HG02798 (cell line): ENCODE measurements around the gene CFAP99.

Source experiments
- ATAC-seq: cut with Tn5 transposase; IDR thresholded peaks from one replicate; pipeline ENCODE4 v1.9.1; 2021; ENCODE audit warnings: mild to moderate bottlenecking; ENCODE audit not compliant: unreplicated experiment, poor library complexity

Gene CFAP99

DNA sequence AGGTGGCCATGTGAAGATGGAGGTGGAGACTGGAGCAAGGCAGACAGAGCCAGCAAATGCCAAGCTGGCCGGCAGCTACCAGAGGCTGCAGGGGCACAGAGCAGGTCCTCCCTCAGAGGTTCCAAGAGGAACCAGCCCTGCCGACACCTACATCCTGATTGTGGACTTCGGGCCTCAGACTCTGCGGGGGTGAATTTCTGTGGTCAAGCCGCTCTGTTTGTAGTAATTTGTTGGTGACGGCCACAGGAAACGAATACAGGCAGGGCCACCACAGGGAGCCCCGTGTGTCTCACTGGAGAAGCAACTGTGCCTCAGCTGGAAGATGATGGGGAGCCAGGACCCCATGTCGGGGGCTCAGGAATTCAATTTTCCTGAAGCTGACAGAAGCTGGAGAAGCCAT lies 28.6 kb upstream of the CFAP99 start:
- ATAC-seq: no peak

DNA sequence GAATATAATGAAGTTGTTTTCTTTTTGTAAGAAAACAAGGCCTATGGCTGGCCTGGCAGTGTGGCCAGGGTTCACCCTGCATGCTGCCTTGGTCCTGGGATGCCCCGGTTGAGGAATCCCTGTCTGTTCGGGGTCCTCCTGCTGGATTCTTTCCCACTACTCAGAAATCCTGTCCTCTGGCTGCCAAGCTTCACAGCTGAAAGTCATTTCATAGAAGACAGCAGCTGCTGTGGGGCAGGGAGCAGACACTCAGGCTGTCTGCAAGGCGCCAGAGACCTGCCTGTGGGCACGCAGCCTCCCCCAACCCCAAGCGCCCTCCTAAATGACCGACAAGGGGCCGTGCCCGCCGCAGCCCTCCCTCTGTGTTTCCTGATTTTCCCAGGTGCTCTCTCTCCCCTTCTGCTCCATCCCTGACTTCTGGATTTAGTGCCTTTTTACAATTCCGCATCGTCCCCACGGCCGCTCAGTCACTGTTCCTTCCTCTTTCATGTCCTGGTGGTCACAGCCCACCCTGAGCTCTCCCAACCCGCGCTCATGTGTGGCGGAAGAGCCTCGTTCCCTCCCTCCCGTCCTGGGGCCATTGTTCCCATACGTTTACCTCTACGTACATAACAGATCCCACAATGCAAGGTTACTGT lies 27.9 kb upstream of the CFAP99 start:
- no peak for ATAC-seq

DNA sequence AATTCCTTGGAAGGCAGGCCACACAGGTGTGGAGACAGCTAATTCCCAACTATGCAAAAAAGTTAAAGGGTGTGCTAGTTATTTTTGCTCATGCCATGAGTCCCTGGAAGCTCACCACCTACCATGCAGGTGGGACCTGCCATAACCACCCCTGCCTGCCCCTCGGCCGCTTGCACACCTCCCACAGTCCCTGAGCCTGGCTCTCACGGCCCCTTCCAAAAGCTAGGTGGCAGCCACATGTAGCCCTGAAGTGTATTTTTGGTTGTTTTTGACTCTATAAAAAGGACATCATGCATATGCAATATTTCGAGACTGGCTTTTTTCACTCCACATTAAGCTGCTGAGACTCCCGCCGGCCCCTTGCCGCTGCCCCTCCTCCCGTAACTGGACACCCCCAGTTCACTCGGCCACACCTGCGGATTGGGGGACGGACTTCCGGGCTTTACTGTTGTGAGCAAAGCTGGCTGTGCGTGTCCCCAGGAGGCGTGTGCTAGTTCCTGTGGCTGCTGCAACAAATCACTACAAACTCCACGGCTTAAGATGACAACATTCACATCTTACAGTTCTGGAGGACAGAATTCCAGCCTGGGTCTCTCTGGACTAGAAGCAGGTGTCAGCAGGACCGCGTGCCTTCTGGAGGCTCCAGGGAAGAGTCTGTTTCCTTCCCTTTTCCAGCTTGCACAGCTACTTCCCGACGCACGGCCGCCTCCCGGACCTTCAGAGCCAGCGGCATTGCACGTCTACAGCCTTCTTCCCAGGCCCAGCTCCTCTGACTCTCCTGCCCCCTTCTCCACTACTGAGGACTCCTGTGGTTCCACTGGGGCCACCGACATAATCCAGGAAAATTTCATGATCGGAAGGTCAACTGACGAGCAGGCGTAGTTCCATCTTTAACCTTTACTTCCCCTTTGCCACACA lies 25.1 kb upstream of the CFAP99 start:
- ATAC-seq: peak; percentile 77

DNA sequence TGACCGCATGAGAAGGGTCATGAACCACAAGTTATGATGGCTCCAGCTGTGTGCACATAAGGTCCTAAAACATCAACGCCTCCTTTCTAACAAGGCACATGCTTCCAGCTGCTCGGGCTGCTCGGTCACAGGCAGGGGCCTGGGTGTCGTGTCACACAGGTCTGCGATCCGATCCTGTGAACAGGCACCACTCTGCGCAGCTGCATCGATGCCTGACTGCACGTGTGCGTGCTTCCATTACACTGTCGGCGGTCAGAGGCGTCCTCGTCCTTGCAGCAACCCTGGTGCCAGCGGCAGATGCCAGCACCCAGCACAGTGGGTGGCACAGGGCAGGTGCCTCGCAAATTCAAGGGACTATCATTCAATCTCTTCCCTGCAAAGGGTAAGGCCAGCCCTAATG lies 24.2 kb upstream of the CFAP99 start:
- ATAC-seq: no peak

DNA sequence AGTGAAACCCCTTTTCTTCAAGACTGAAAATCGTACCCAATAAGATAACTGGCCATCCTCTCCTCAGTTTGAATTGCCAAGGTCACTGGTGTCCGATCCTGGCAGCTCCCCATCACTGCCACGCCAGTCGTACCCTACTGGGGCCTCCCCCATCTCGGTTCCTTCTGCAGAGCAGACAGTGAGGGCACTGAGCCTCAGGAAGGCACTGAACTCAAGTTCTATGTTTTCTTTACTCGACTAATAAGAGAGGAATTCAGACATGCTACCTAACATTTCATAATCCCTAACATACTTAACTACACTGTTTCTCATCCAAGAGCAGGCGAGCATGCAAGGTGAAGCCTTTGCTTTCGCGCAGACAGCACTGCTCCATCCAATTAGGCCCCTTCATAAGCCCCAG lies 23.7 kb upstream of the CFAP99 start:
- ATAC-seq: no peak

DNA sequence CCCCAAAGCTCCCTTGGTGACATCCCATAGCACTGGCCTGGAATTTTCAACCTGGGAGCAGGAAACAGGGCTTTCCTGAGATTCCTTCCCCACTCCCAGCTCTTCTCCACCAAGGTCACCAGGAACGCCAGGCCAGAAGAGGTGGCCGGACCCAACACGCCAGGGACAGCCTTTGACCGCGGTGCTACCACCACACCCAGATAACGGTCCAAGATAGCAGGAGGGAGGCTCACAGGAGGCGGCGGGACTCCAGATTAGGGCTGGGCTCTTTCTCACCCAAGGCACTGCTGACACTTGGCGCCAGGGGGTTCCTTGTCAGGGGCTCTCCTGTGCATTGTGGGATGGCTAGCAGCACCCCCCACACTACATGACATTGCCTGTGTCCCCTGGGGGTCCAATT lies 23.2 kb upstream of the CFAP99 start:
- ATAC-seq: no peak

DNA sequence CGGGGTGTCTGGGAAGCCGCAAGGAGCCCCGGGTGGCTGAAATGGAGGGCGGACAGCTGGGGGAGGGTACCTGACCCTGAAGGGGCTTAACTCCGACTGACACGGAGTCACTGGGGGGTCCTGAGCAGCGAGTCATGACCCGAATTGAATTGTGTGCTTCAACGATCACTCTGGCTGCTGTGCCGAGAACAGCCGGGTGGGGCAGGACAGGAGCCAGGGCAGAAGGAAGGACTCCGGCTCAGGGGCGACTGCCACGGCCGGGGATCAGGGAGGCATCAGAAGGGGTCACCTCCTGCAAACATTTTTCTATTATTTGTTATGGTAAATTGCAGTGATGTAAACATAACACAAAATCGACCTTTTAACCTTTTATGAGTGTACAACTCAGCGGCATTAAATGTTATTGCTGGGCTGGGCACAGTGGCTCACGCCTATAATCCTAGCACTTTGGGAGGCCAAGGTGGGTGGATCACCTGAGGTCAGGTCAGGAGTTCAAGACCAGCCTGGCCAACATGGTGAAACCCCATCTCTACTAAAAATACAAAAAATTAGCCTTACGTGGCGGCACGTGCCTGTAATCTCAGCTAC lies 21.9 kb upstream of the CFAP99 start:
- no peak for ATAC-seq

DNA sequence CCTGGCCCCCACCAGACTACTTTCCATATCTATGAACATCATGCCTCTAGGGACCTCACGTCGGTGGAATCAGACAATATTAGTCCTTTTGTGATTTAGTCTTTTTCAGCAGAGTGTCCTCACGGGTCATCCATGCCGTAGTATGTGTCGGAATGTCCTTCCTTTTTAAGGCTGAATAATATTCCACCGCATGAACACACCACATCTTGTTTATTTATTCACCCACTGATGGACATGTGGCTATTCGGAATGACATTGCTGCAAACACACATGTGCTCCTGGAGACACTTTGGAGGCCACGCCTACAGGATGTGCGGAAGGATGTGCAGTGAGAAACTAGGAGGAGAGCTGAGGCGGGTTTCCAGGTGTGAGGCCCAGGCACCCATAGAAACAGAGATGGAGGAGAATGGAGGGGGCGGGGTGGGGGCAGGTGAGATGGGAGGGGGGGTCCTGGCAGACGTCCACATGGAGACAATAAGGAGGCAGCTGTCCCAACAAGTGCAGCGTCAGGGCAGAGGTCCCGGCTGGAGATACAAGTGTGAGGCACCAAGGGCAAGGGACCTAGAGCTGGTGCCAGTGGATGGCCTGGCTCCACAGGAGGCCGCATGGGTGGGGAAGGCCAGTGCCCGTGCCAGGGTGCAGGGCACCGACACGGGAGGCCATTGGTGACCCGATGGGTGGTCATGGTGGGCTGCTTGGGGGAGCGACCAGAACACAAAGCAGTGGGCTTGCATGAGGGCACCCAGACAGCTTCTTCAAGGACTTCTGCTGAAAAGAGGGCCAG lies 21.0 kb upstream of the CFAP99 start:
- ATAC-seq: no peak

DNA sequence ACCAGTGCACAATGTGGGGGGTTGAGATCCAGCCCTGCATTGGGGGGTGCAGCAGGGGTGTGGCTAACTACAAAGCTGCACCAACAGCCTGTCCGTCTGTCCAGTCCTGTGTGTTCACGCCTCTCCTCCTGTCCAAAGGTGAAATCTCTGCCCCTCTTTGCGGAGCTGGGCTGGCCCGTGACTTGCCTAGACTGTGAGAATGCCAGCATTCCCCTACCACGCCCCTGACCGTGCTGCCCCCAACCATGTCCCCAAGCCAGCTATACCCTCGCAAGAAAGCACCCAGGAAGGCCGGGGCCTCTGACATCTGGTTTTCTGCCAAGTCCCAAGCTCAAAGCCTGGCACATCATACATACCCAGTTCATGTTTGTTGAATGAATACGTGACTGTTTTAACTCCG lies 19.5 kb upstream of the CFAP99 start:
- ATAC-seq: no peak

DNA sequence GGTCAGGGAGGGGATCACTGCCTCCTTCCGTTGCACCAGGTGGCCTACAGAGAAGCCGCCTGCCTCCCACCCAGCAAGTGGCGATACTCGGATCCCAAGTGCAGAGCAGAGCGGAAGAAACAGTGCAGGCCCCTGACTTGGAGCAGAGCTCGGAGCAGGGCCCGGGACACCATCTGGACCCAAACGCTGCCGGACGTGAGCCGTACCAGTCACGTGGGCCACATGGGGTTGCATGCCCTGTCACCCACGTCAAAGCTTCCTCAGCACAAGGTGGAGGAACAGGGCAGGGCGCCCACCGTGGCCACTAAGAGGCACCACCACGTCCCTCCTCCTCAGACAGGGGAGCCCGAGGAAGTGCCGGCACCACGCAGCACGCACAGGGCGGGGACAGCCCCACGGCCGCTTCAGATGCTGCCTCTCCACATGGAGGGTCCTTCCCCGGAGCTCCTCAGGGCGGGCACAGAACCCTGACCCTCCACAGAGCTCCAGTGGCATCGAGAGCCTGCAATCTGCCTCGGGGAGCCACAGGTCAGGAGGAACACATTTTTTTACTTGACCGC lies 19.0 kb upstream of the CFAP99 start:
- no peak for ATAC-seq

DNA sequence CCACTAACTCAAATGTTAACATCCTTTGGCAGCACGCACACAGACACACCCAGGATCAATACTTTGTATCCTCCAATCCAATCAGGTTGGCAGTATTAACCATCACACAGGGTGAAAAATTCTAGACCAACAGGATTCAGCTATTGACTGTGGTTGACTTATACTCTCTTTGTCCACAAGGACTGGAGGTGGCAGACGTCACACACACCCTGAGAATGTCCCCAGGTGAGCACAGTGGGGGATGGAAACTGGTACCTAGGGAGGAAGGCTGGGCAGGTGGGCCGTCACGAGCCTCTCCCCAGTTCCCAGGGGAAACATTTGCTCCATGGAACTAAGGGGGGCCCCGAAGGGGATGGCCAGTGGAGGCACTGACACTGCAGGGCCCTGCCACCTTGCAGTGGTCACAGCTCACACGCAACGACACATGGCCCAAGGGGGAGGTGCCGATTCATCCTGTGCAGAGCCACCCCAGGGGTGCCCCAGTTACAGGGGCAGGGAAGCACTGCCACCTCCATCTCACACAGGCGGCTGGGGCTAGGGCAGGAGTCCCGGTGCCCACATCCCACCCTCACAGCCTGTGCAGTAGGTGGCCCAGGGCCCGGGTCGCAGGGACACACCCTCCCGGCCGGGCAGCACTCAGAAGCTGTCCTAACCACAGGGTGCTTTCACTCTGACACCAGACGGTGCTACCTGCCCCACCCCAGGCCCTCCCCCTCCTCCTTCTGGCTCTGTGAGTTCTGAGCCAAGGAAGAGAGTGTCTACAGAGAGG lies 17.7 kb upstream of the CFAP99 start:
- ATAC-seq: no peak

DNA sequence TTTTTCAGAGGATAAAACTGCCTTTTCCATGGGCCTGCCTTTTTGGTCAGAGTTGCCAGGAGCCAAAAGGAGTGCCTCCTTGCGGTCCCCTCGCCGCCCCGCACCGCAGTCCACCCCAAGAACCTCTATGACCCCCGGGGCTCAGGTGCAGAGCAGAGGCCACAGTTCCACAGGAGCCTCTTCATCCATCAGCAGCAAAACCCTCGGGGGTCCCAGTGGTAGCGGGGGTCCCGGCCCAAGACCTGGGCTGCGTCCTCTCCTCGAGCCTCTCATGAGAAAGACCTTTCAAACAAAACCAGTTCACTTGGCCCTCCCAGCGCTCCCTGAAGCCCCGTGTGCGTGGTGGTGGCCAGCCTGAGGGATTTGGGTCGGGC lies 17.2 kb upstream of the CFAP99 start:
- ATAC-seq: no peak

DNA sequence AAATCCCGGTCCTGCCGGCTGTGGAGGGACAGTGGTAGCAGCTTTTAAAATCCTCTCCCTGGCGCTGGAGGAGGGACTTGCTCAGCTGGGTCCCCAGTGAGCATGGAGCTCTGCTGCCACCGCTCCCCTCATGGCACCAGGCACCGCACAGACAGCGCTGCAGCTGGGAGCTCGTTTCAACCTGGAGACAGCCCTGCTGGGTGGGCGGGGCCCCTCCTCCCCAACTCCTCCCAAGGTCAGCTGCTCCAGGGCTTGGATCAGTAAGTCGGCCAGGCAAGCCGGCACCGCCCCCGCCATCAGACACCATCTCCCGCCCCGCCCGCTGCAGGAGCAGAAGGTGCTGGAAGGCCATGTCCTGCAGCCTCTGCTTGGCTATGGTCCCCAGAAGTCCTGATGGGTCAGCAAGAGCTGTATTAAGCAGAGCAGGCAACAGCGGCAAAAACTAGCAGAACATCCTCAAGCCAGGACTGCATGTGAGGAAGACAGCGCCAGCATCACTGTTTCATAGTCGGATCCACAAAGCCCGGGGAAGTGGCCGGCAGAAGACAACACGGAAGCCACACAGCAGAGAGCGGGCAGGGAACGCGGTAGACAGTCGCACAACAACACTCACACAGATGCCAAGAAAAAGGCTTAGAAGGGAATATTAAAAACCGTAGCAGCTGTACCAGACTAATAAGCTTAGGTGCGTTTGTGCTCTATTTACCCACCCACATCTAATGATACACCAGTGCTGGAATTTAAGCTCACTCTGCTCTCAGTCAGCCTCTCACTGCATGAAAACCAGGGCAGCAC lies 16.5 kb upstream of the CFAP99 start:
- ATAC-seq: no peak

DNA sequence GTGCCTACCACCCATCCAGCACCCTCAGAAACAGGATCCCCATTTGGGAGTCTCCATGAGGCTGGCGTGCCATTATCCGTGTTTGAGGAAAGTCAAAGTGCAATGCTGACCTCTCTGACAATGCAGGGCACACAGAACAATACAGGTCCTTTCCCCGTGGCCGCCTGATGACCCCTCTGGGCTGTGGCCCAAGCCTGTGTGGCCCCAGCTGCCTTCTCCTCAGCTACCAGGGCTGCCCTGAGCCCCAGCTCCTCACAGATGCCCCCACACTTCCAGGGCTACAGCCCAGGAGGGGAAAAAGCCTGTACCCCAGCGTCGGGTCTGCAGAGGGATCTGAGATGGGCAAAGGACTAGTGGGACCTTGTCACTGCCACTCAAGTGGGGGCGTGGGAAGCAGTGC lies 15.8 kb upstream of the CFAP99 start:
- no peak for ATAC-seq

DNA sequence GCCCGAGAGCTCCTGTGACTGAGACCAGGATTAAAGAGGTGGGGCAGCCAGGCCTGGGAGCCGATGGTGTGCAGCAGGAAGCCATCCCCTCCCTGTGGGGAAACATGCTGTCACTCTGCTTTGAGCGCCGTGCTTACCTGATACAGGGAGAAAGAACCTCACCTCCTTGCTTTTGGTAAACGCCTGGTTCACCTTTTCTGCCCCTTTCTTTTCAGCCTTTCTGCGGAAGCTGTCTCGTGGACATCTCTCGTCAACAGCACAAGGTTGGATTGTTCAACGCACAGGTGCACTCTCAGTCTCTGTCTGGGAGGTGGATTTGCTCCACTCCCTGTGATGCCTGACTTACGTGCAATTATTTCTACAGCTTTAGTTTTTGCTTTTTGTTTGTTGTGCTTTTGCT lies 12.3 kb upstream of the CFAP99 start:
- no peak for ATAC-seq

DNA sequence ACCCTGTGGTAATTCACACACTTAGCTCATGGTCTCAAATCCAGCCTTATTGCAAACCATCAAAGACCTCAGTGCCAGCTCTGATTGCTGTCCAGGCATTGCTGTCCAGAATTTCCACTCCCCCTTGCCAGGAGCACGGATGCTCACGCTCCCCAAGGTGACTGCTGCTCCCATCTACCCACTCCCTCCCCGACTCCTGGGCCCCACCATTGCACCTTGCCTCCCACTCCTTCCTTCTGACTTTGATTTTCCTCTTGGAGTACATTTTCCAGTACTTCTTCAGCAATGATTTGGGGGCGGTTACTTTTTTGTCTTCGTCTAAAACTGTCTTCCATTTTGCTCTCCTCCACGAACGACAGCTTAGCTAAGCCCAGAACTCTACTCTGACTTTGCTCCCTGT lies 11.8 kb upstream of the CFAP99 start:
- ATAC-seq: no peak

DNA sequence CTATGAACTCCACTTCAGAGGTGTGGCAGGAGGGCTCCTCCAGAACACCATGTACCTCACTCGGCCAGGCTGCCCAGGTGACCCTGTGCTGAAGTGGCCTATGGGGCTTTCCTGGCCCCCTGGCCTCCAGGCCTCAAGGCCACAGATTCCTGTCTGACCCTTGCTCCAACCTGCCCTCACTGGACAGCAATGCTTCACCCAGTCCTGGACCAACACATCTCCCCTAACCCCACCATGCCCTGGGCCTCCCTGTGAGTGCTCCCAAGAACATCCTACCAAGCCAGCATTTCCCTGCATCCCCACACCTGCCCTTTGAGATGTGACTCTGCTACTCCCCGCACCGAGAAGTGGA lies 10.8 kb upstream of the CFAP99 start:
- no peak for ATAC-seq

DNA sequence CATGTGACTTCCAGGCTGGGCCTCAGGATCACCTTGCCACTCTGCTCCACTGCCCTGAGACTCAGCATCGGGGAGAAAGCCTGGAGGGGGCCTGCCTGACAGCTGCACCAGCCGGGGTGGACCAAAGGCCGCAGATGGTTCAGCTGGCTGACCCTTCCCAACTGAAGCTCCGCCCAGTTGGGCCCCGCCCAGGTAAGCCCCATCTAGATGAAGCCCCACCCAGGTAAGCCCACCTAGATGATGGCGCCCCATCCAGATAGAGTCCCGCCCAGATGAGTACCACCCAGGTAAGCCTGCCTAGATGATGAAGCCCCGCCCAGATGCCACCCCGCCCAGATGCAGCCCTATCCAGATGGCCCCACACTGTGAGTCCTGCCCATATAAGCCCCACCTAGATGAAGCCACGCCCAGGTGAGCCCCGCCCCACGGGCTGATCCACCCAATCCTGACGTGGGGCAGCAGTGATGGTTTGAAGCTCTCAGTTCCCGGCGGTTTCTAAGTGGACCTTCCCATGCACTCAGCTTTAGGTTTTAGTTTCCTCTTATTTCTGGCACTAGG lies 10.3 kb upstream of the CFAP99 start:
- ATAC-seq: no peak

DNA sequence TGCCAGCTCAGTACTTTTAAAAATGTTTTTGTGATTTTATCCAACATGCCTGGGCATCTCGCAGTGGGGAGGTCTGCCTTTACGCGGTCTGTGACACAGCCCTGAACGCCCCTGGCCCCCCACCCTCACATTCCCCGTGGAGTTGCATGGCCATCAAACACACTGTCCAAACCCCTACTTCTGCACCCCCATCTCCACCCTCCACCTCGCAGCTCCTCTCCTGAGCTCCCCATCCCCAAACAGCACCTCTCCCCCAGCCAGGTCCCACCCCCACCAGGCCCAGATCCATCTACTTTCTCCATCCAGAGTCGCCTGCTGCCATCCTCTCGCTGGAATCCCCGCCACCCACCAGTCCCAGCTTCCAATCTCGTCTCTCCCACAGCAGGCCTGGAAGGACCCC lies 9.8 kb upstream of the CFAP99 start:
- ATAC-seq: no peak
